ENCODE measurements around the gene KRTAP22-1.

The KRTAP22-1 gene
- 0 reads per million in 3 donors for total RNA-seq

DNA sequence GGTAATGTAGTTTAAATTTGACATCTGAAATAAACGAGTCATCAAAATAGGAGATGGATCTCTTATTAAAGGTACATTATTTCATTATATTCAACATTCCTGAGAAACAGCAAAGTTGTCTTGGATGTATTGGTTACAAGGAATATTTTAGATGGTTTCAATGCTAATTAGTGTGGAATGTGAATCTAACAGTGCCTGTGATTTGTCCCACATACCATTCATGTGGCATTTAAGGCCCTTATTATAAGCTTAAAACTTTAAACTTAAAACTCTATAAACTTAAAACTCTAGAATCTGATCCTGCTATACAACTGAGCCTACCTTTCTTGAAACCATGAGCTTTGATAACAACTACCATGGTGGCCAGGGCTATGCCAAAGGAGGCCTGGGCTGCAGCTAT, at the start of gene KRTAP22-1:
Gene KRTAP22-1 (plus strand): TSS at position 301 of the 400 bp plus-strand sequence.
- Histone ChIP-seq H3K27ac (ENCODE audit: insufficient read depth, low read length, poor library complexity, severe bottlenecking) (no peak within 1 kb of the TSS), H3K9me3 (ENCODE audit: control insufficient read depth, low read length) (no peaks in the 10 kb centered on the region), H3K36me3 (ENCODE audit: control insufficient read depth, insufficient read depth, low read length) (no peaks in the 10 kb centered on the region), H3K4me3 (ENCODE audit: insufficient read depth, low read depth, low read length, poor library complexity, severe bottlenecking) (no peak within 1 kb of the TSS), H3K4me1 (ENCODE audit: control insufficient read depth, insufficient read depth, low read length, poor library complexity, severe bottlenecking) (no peaks in the 10 kb centered on the region), H3K27me3 (replicated peaks; ENCODE audit: control insufficient read depth, insufficient read depth, low read length, poor library complexity, severe bottlenecking) (no peaks in the 10 kb centered on the region)
- no peak for DNase-seq

DNA sequence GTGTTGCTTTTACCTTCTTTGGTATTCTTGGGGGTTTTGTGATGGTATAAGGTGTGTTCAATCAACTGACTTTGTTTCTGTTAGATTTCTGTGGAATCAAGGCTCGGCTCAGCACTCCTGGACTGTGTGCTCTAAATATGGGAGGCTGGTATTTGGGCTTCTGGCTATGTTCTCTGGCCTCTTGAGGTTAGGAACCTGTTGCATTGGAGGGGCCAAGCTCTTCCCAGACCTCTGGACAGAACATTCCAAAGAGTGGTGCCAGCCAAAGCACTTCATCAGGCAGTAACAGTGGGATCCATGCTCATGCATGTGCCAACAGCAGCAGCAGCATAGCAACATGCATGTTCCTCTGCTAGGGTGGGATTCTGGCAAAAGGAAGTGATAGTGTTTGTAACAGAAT, 48.1 kb upstream of the KRTAP22-1 start:
- Histone ChIP-seq H3K4me1 (ENCODE audit: control insufficient read depth, insufficient read depth, low read length, poor library complexity, severe bottlenecking) (no peaks in the 10 kb centered on the region), H3K36me3 (ENCODE audit: control insufficient read depth, insufficient read depth, low read length) (no peaks in the 10 kb centered on the region), H3K27me3 (replicated peaks; ENCODE audit: control insufficient read depth, insufficient read depth, low read length, poor library complexity, severe bottlenecking) (no peaks in the 10 kb centered on the region), H3K27ac (ENCODE audit: insufficient read depth, low read length, poor library complexity, severe bottlenecking) (no peak overlapping the region), H3K9me3 (ENCODE audit: control insufficient read depth, low read length) (no peaks in the 10 kb centered on the region), H3K4me3 (ENCODE audit: insufficient read depth, low read depth, low read length, poor library complexity, severe bottlenecking) (no peak overlapping the region)
- no peak for DNase-seq

DNA sequence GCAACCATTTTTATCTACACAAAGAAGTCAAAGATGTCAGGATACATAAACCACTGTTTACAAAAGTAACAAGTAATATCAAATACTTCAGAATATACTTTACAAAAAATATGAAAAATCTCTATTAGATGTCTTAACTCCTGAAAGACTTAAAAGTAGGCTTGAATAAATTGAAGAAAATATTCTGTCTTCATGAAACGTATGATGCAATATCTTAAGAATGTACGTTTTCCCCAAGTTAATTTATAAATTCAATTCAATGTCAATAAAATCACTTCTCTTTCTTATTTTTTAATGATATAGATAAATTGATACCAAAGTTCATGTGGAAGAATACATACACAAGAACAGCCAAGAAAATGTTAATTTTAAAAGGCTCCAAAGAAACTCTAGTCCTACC, 45.8 kb upstream of the KRTAP22-1 start:
- Histone ChIP-seq H3K4me1 (ENCODE audit: control insufficient read depth, insufficient read depth, low read length, poor library complexity, severe bottlenecking) (no peaks in the 10 kb centered on the region), H3K27me3 (replicated peaks; ENCODE audit: control insufficient read depth, insufficient read depth, low read length, poor library complexity, severe bottlenecking) (no peaks in the 10 kb centered on the region), H3K9me3 (ENCODE audit: control insufficient read depth, low read length) (no peaks in the 10 kb centered on the region), H3K27ac (ENCODE audit: insufficient read depth, low read length, poor library complexity, severe bottlenecking) (no peak overlapping the region), H3K36me3 (ENCODE audit: control insufficient read depth, insufficient read depth, low read length) (no peaks in the 10 kb centered on the region), H3K4me3 (ENCODE audit: insufficient read depth, low read depth, low read length, poor library complexity, severe bottlenecking) (no peak overlapping the region)
- DNase-seq: no peak

DNA sequence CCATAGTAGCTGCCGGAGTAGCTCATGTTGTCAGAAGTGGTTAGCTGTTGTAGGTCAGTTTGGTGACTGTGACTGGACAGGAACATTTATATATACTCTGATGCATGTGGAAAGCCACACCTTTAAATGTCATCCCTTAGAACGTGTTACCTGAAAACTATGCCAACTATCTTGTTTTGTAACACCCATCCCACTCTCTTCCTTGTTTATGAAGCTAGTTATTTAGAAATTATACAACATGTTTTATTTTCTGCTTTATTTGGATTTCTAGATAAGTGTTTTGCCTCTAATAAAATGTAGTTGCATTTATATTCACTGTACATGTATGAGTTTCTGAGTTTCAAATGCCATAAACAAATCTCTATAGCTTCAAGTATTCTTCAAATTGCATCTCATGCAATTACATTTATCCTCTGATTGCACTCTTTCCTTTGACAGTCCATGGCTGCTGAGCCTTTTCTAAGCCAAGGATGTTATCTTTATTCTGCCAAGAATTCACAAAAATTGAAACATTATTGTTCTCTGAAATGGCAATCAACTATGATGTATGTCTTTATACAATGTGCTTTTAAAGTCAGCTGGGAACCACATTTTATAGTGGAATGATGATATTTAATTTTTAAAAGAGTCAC, 39.5 kb upstream of the KRTAP22-1 start, which contains the start of gene KRTAP19-7:
Gene KRTAP19-7 (minus strand): TSS at position 51 of the 632 bp plus-strand sequence. CDS start 25 bp downstream, at position 26.
- H3K36me3 ChIP-seq (ENCODE audit: control insufficient read depth, insufficient read depth, low read length): no peaks in the 10 kb centered on the region
- no peak within 1 kb of the TSS for H3K27ac ChIP-seq (ENCODE audit: insufficient read depth, low read length, poor library complexity, severe bottlenecking)
- no peaks in the 10 kb centered on the region for H3K9me3 ChIP-seq (ENCODE audit: control insufficient read depth, low read length)
- no peaks in the 10 kb centered on the region for H3K4me1 ChIP-seq (ENCODE audit: control insufficient read depth, insufficient read depth, low read length, poor library complexity, severe bottlenecking)
- no peak for DNase-seq
- H3K27me3 ChIP-seq (replicated peaks; ENCODE audit: control insufficient read depth, insufficient read depth, low read length, poor library complexity, severe bottlenecking): no peaks in the 10 kb centered on the region
- H3K4me3 ChIP-seq (ENCODE audit: insufficient read depth, low read depth, low read length, poor library complexity, severe bottlenecking): no peak within 1 kb of the TSS

DNA sequence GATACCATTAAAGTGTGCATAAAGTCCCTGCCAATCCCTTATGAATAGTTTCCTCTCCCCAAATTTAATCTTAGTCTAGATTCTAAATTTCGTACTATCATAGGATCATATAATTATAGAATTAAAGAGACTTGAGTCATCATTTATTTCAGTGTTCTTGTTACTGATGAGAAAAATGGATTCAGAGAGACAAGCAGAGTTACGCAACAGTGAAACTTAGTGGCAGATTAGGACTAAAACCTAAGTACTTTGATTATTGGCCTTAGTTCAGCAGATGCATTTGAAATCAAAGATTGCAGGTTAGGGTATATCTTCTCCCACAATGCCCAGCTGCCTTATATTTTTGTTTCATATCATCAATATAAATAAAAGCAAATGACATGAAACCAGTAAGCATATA, 38.9 kb upstream of the KRTAP22-1 start:
- Histone ChIP-seq H3K27ac (ENCODE audit: insufficient read depth, low read length, poor library complexity, severe bottlenecking) (no peak overlapping the region), H3K9me3 (ENCODE audit: control insufficient read depth, low read length) (no peaks in the 10 kb centered on the region)

DNA sequence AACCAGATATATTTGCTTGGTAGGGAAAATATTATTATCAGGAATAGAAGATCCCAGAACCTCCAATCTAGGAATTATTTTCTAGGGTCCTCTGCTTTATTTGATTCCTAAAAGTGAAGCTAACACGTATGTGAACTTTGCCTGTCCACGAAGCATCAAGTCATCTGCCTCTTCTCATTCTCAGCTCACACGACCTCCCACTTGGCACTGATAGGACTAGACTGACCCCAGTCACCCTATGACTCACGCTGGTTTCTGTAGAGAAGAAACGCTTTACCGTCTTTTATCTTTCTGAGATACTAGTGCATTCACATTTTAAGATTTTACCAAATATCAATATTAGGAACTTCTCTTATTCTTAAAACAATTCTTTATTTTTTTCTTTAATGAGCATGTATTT, 37.8 kb upstream of the KRTAP22-1 start:
- DNase-seq: no peak
- Histone ChIP-seq H3K36me3 (ENCODE audit: control insufficient read depth, insufficient read depth, low read length) (no peaks in the 10 kb centered on the region), H3K4me1 (ENCODE audit: control insufficient read depth, insufficient read depth, low read length, poor library complexity, severe bottlenecking) (no peaks in the 10 kb centered on the region), H3K27me3 (replicated peaks; ENCODE audit: control insufficient read depth, insufficient read depth, low read length, poor library complexity, severe bottlenecking) (no peaks in the 10 kb centered on the region), H3K27ac (ENCODE audit: insufficient read depth, low read length, poor library complexity, severe bottlenecking) (no peak overlapping the region), H3K9me3 (ENCODE audit: control insufficient read depth, low read length) (no peaks in the 10 kb centered on the region), H3K4me3 (ENCODE audit: insufficient read depth, low read depth, low read length, poor library complexity, severe bottlenecking) (no peak overlapping the region)

More for the DNA sequence above, 38.9 kb upstream of the KRTAP22-1 start:
- H3K36me3 ChIP-seq (ENCODE audit: control insufficient read depth, insufficient read depth, low read length): no peaks in the 10 kb centered on the region
- H3K4me3 ChIP-seq (ENCODE audit: insufficient read depth, low read depth, low read length, poor library complexity, severe bottlenecking): no peak overlapping the region
- no peak for DNase-seq
- no peaks in the 10 kb centered on the region for H3K27me3 ChIP-seq (replicated peaks; ENCODE audit: control insufficient read depth, insufficient read depth, low read length, poor library complexity, severe bottlenecking)
- H3K4me1 ChIP-seq (ENCODE audit: control insufficient read depth, insufficient read depth, low read length, poor library complexity, severe bottlenecking): no peaks in the 10 kb centered on the region

DNA sequence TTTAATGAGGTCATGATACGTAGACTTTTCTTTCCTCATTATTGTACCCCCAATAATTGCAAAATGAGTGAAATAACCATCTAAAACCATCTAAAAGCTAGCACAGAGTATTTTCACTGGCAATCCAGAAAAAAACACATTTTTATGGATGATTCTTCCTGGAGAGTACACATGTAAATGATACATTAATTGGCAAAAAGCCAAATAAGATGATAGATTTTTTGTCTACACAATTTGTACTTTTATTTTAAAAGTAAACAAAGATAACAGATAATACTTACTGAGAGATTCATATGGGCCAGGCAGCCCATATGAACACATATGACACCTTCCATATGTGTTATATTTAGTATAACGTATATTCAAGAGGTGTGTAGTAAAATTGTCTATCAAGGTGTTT, 37.3 kb upstream of the KRTAP22-1 start:
- H3K36me3 ChIP-seq (ENCODE audit: control insufficient read depth, insufficient read depth, low read length): no peaks in the 10 kb centered on the region
- H3K4me1 ChIP-seq (ENCODE audit: control insufficient read depth, insufficient read depth, low read length, poor library complexity, severe bottlenecking): no peaks in the 10 kb centered on the region
- DNase-seq: no peak
- no peak overlapping the region for H3K4me3 ChIP-seq (ENCODE audit: insufficient read depth, low read depth, low read length, poor library complexity, severe bottlenecking)
- no peak overlapping the region for H3K27ac ChIP-seq (ENCODE audit: insufficient read depth, low read length, poor library complexity, severe bottlenecking)
- no peaks in the 10 kb centered on the region for H3K9me3 ChIP-seq (ENCODE audit: control insufficient read depth, low read length)
- H3K27me3 ChIP-seq (replicated peaks; ENCODE audit: control insufficient read depth, insufficient read depth, low read length, poor library complexity, severe bottlenecking): no peaks in the 10 kb centered on the region

DNA sequence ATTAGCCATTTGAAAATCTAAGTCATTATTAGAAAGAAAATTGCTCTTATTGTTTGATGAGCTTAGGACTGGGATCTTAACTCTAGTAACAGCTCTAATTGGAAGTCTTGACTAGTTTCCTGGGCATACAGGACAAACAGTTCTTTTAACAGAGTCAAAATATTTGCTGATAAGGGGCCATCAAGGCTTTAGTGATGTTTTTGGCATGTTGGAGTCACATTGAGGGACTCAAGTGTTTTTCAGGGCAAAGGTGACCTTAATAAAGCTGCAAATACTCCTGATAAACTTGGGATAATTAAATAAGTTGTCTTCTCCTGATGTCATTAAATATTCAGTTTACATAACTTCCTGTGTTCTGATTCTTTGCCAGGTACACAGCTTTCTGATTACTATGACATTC, 33.3 kb upstream of the KRTAP22-1 start:
- Histone ChIP-seq H3K4me1 (ENCODE audit: control insufficient read depth, insufficient read depth, low read length, poor library complexity, severe bottlenecking) (no peaks in the 10 kb centered on the region), H3K27me3 (replicated peaks; ENCODE audit: control insufficient read depth, insufficient read depth, low read length, poor library complexity, severe bottlenecking) (no peaks in the 10 kb centered on the region)
- DNase-seq: no peak

DNA sequence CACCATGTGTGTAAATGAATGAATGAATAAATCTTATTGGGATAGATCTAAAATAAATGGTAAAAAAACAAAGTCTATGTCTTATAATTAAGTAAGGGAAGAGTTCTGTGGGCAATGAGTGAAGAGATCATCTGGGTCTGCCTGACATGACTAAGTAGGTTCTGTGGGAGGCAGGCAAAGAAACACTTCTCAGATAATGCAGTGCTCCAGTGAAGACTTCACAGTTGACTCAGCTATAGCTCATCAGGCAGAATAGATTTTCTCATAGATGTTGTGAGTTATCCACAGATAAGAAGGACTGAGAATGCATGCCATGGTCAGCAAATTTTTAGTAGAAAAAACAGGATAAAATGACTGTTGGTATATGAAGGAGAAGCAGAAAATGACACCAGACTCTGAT, 23.1 kb upstream of the KRTAP22-1 start:
- no peak for DNase-seq
- H3K4me3 ChIP-seq (ENCODE audit: insufficient read depth, low read depth, low read length, poor library complexity, severe bottlenecking): no peak overlapping the region
- H3K27ac ChIP-seq (ENCODE audit: insufficient read depth, low read length, poor library complexity, severe bottlenecking): no peak overlapping the region
- no peaks in the 10 kb centered on the region for H3K4me1 ChIP-seq (ENCODE audit: control insufficient read depth, insufficient read depth, low read length, poor library complexity, severe bottlenecking)
- no peaks in the 10 kb centered on the region for H3K36me3 ChIP-seq (ENCODE audit: control insufficient read depth, insufficient read depth, low read length)
- no peaks in the 10 kb centered on the region for H3K27me3 ChIP-seq (replicated peaks; ENCODE audit: control insufficient read depth, insufficient read depth, low read length, poor library complexity, severe bottlenecking)
- no peaks in the 10 kb centered on the region for H3K9me3 ChIP-seq (ENCODE audit: control insufficient read depth, low read length)

More for the DNA sequence above, 33.3 kb upstream of the KRTAP22-1 start:
- no peak overlapping the region for H3K4me3 ChIP-seq (ENCODE audit: insufficient read depth, low read depth, low read length, poor library complexity, severe bottlenecking)
- H3K9me3 ChIP-seq (ENCODE audit: control insufficient read depth, low read length): no peaks in the 10 kb centered on the region
- H3K27ac ChIP-seq (ENCODE audit: insufficient read depth, low read length, poor library complexity, severe bottlenecking): no peak overlapping the region
- no peaks in the 10 kb centered on the region for H3K36me3 ChIP-seq (ENCODE audit: control insufficient read depth, insufficient read depth, low read length)

DNA sequence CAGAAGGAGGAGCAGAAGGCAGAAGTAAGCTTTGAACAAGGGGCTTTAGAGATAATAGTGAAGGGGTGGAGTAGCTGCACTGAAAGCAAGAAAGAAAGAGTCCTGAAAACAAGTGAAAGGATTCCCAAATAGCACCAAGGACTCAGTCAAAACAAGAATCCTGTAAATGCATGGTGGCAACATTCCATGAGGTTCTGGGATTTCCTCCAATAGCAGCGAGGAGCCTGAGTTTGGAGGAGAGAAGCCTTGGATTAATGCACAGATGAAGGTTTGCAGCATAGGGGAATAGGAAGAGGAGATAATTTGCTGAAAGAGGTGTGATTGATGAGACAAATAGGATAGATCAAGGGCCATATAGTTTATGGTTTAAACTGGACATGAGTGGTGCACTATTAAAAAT, 21.5 kb upstream of the KRTAP22-1 start:
- Histone ChIP-seq H3K9me3 (ENCODE audit: control insufficient read depth, low read length) (no peaks in the 10 kb centered on the region), H3K4me1 (ENCODE audit: control insufficient read depth, insufficient read depth, low read length, poor library complexity, severe bottlenecking) (no peaks in the 10 kb centered on the region), H3K36me3 (ENCODE audit: control insufficient read depth, insufficient read depth, low read length) (no peaks in the 10 kb centered on the region), H3K4me3 (ENCODE audit: insufficient read depth, low read depth, low read length, poor library complexity, severe bottlenecking) (no peak overlapping the region), H3K27ac (ENCODE audit: insufficient read depth, low read length, poor library complexity, severe bottlenecking) (no peak overlapping the region), H3K27me3 (replicated peaks; ENCODE audit: control insufficient read depth, insufficient read depth, low read length, poor library complexity, severe bottlenecking) (no peaks in the 10 kb centered on the region)
- DNase-seq: no peak
